NOMO-1 treated with DMSO at 0.1 percent for 48 hours (cell line): ENCODE data around the gene B4GALT2.

ENCODE experiments used
- DNase-seq: peaks from one replicate; lab custom pipeline; 2025; ENCODE audit not compliant: unreplicated experiment; lab: John Stamatoyannopoulos, UW

B4GALT2 gene

GRCh38 chr1:43983253-43983899 is 4.4 kb downstream of the B4GALT2 start:
- no peak for DNase-seq

- DNase-seq = no peak
Observed at GRCh38 chr1:43984855-43985254, 5.8 kb downstream of the B4GALT2 start.

- no peak for DNase-seq
Observed at GRCh38 chr1:43985984-43986595, 7.1 kb downstream of the B4GALT2 start.

GRCh38 chr1:43986712-43987111 is 7.7 kb downstream of the B4GALT2 start:
- no peak for DNase-seq

- DNase-seq = no peak
Observed at GRCh38 chr1:43987159-43987902, 8.3 kb downstream of the B4GALT2 start.

GRCh38 chr1:43990271-43991199 is 11.5 kb downstream of the B4GALT2 start:
- no peak for DNase-seq

GRCh38 chr1:43991200-43991475 is 12.1 kb downstream of the B4GALT2 start:
- DNase-seq = no peak

- peak; percentile 88 for DNase-seq
Observed at GRCh38 chr1:43991476-43992231, 12.6 kb downstream of the B4GALT2 start, which contains the start of gene CCDC24. Gene CCDC24 (plus strand): TSS chr1:43991599. CDS start chr1:43991879, 280 bp downstream.

- DNase-seq = no peak
Observed at GRCh38 chr1:43992232-43992995, 13.4 kb downstream of the B4GALT2 start.

GRCh38 chr1:43993206-43993914 is 14.3 kb downstream of the B4GALT2 start:
- no peak for DNase-seq

GRCh38 chr1:43994071-43994470 is 15.1 kb downstream of the B4GALT2 start:
- DNase-seq = no peak

GRCh38 chr1:43994794-43995790 is 16.1 kb downstream of the B4GALT2 start:
- DNase-seq = peak; percentile 53

GRCh38 chr1:43995984-43996732 is 17.1 kb downstream of the B4GALT2 start:
- no peak for DNase-seq

GRCh38 chr1:43996733-43997115 is 17.7 kb downstream of the B4GALT2 start:
- no peak for DNase-seq

GRCh38 chr1:43997295-43997999 is 18.4 kb downstream of the B4GALT2 start:
- DNase-seq = no peak

- no peak for DNase-seq
Observed at GRCh38 chr1:43998000-43998378, 19.0 kb downstream of the B4GALT2 start.

- DNase-seq = no peak
Observed at GRCh38 chr1:43999455-43999854, 20.4 kb downstream of the B4GALT2 start.
